Endothelial cell of umbilical vein (primary cell): ENCODE data around the gene QRFP. TPM values are rescaled to one million over a fixed set of nuclear protein-coding genes. Genes with fewer than 3 reads are reported as not detected.
A peak's percentile ranks its signal among the peaks of the same experiment; 100 is the strongest.

ENCODE experiments used
- BruUV-seq: library from RNA; stranded (reverse); fragments of 400-500 nt; replicated peaks from 2 replicates; lab custom pipeline; 2021; lab: Mats Ljungman, UMichigan
- CTCF ChIA-PET: fragments of 300-600, 350-600 bp; sonication (Branson Sonifier 250); formaldehyde crosslinking; loops from one replicate; lab custom pipeline; 2021; ENCODE audit warnings: antibody characterized with exemption, inconsistent platforms; lab: Charles Lee
- POLR2A ChIA-PET: fragments of 300-600, 350-600 bp; sonication (Branson Sonifier 250); formaldehyde crosslinking; loops from one replicate; lab custom pipeline; 2021; ENCODE audit warnings: antibody characterized with exemption, inconsistent platforms; lab: Charles Lee
- DNase-seq: peaks from one replicate; pipeline ENCODE4 v3.0.0-alpha.2; 2011; ENCODE audit warnings: low read depth, low spot score
- FAIRE-seq: peaks from 2 replicates; lab custom pipeline; 2011; peaks lifted over from hg19 to GRCh38; lab: Jason Lieb, UNC
- H2AFZ ChIP-seq: 2 replicates; pipeline ENCODE4 v1.6.0; 2012; ENCODE audit warnings: low read depth, low read length, control low read depth, inconsistent platforms
- H3K27ac ChIP-seq: 2 replicates; pipeline ENCODE4 v1.5.1; 2011; ENCODE audit warnings: low read depth, mild to moderate bottlenecking, control low read depth, low read length, moderate library complexity; ENCODE audit not compliant: insufficient read depth
- H3K27me3 ChIP-seq, 2 experiments: 2 replicates each; pipeline versions ENCODE4 v1.6.0 to v1.6.1; 2011; ENCODE audit warnings: low read length in 2 of 2, mixed read lengths in 1 of 2; ENCODE audit not compliant: control insufficient read depth in 2 of 2, insufficient read depth in 2 of 2
- H3K36me3 ChIP-seq, 2 experiments: 2 replicates in 1 of 2; 3 replicates in 1 of 2; pipeline ENCODE4 v1.5.1; 2011; ENCODE audit warnings: low read length in 2 of 2, mild to moderate bottlenecking in 1 of 2, moderate library complexity in 1 of 2; ENCODE audit not compliant: control insufficient read depth in 2 of 2, insufficient read depth in 2 of 2; ENCODE audit errors: extremely low read depth in 1 of 2
- H3K4me1 ChIP-seq: 3 replicates; pipeline ENCODE4 v1.5.1; 2011; ENCODE audit warnings: mild to moderate bottlenecking, low read length; ENCODE audit not compliant: control insufficient read depth, insufficient read depth; ENCODE audit errors: extremely low read depth
- H3K4me2 ChIP-seq: 2 replicates; pipeline ENCODE4 v1.6.1; 2011; ENCODE audit warnings: low read length, control low read depth, mixed read lengths; ENCODE audit not compliant: insufficient read depth
- H3K4me3 ChIP-seq, 3 experiments: fragments of 200-600 bp in 1 of 3; sonication (generic), shearing (Covaris generic) in 1 of 3; replicated peaks in 1 of 3; 2 replicates each; pipeline ENCODE4 v1.5.1; 2011 to 2016; ENCODE audit warnings: control low read depth in 3 of 3, low read length in 3 of 3, mild to moderate bottlenecking in 2 of 3, inconsistent platforms in 1 of 3, low read depth in 1 of 3, moderate library complexity in 1 of 3; ENCODE audit not compliant: insufficient read depth in 1 of 3
- H3K79me2 ChIP-seq: 2 replicates; pipeline ENCODE4 v1.6.0; 2012; ENCODE audit warnings: low read length, inconsistent platforms; ENCODE audit not compliant: control insufficient read depth, insufficient read depth
- H3K9ac ChIP-seq: replicated peaks from 2 replicates; pipeline ENCODE3; 2011; ENCODE audit warnings: low read length, control low read depth; ENCODE audit not compliant: insufficient read depth; ENCODE audit errors: extremely low read depth
- H3K9me1 ChIP-seq: replicated peaks from 3 replicates; pipeline ENCODE4 v1.6.0; 2011; ENCODE audit warnings: mild to moderate bottlenecking, low read length; ENCODE audit not compliant: control insufficient read depth, insufficient read depth; ENCODE audit errors: extremely low read depth
- H3K9me3 ChIP-seq: replicated peaks from 2 replicates; pipeline ENCODE4 v1.5.1; 2012; ENCODE audit warnings: low read length, inconsistent platforms; ENCODE audit not compliant: control insufficient read depth, insufficient read depth
- H4K20me1 ChIP-seq: replicated peaks from 2 replicates; pipeline ENCODE3; 2011; ENCODE audit warnings: mild to moderate bottlenecking, low read length; ENCODE audit not compliant: control insufficient read depth, insufficient read depth; ENCODE audit errors: extremely low read depth
- EZH2 ChIP-seq: IDR thresholded peaks from 2 replicates; pipeline ENCODE4 v1.6.1; 2012; ENCODE audit warnings: borderline replicate concordance, low read depth, mild to moderate bottlenecking, moderate library complexity, low read length, inconsistent platforms; ENCODE audit not compliant: severe bottlenecking
- FOS ChIP-seq: IDR thresholded peaks from 2 replicates; pipeline ENCODE4 v1.6.1; 2011; ENCODE audit warnings: mild to moderate bottlenecking, low read length, moderate library complexity, borderline replicate concordance; ENCODE audit not compliant: insufficient read depth
- MYC ChIP-seq: IDR thresholded peaks from one replicate; pipeline ENCODE4 v1.6.1; 2011; ENCODE audit warnings: mild to moderate bottlenecking, low read depth, low read length
- POLR2A ChIP-seq: IDR thresholded peaks from 2 replicates; pipeline ENCODE4 v1.6.1; 2012; ENCODE audit warnings: low read depth, mild to moderate bottlenecking, control low read depth, low read length
- dilution Hi-C: fragments of 300-500 bp; cut with MboI; formaldehyde crosslinking; loops from one replicate; pipeline ENCODE4 v1.15.0; 2019; ENCODE audit warnings: low sequenced_read_pairs; ENCODE audit not compliant: extremely low pct_ligation_motif_present
- intact Hi-C: fragments of 100-400 bp; cut with micrococcal nuclease; formaldehyde crosslinking; loops from one replicate; pipeline ENCODE4 v1.10.0; 2022
- polyA plus RNA-seq, 4 experiments: library from polyadenylated mRNA; depleted of rRNA in 3 of 4; stranded (reverse) in 3 of 4; unstranded in 1 of 4; fragments of >200 nt; gene quantifications; 2 replicates each; pipeline versions ENCODE4 v1.2.1 to v1.2.3, GENCODE V29; 2011 to 2012; ENCODE audit warnings: missing spikeins in 1 of 4
- total RNA-seq: library from RNA; stranded (reverse); gene quantifications from 2 replicates; pipeline ENCODE4 v1.2.3, GENCODE V29; 2021
- TF ChIP-seq, protein P1 (sequence below), 2 donors: IDR thresholded peaks; 1 replicate in 1 of 2; 2 replicates in 1 of 2; pipeline ENCODE4 v1.5.1; 2011; ENCODE audit warnings: low read length in 2 of 2, mild to moderate bottlenecking in 2 of 2, moderate library complexity in 2 of 2, control low read depth in 1 of 2, inconsistent platforms in 1 of 2, low read depth in 1 of 2; ENCODE audit not compliant: insufficient read depth in 1 of 2; ENCODE audit errors: extremely low read depth in 1 of 2

Gene QRFP
- total and polyA plus RNA-seq, 2 donors (not counting 3 experiments of a cell fraction or from before 2014, with no cell fraction given) = not detected

DNA sequence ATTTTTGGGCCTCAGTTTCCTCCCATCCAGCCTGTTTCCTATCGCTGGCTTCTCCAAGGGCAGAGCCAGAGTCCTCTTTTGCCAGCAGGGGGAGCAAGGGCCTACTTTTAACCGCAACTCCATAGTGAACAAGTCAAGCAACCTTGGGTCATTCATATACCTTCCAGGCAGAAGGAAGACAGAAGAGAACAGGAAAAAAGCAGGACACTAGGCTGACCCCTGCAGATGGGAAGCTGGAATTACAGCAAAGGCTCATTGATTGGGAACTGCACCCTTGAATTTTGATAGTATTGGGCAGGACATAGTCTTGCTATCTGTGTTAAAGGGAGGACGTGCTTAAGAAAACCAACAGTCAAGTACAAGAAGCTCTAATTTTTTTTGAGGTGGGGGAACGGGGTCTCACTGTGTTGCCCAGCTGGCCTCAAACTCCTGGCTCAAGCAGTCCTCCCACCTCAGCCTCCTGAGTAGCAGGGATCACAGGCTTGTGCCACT, 30.1 kb downstream of the QRFP start:
- no peak overlapping the region for H3K27ac ChIP-seq
- H3K9me1 ChIP-seq = no peaks in the 10 kb centered on the region
- ChIA-PET CTCF (interaction anchor here (0.5 to 11.0 kb wide), 40 partner anchors 10 to 1353 kb away, joined by 3 to 327 read pairs (median 4); partner anchors contain the start of gene EXOSC2), POLR2A (interaction anchor here (0.6 kb wide), 1 partner anchor 26 kb away, joined by 4 read pairs; no protein-coding TSS in a partner anchor)
- H3K79me2 ChIP-seq = peaks cover 80% of the 10 kb centered on the region
- H3K4me1 ChIP-seq = peaks cover 6% of the 10 kb centered on the region
- no peak for TF ChIP-seq POLR2A
- TF ChIP-seq MYC = no peak
- TF ChIP-seq FOS = no peak
- TF ChIP-seq, protein P1, sequence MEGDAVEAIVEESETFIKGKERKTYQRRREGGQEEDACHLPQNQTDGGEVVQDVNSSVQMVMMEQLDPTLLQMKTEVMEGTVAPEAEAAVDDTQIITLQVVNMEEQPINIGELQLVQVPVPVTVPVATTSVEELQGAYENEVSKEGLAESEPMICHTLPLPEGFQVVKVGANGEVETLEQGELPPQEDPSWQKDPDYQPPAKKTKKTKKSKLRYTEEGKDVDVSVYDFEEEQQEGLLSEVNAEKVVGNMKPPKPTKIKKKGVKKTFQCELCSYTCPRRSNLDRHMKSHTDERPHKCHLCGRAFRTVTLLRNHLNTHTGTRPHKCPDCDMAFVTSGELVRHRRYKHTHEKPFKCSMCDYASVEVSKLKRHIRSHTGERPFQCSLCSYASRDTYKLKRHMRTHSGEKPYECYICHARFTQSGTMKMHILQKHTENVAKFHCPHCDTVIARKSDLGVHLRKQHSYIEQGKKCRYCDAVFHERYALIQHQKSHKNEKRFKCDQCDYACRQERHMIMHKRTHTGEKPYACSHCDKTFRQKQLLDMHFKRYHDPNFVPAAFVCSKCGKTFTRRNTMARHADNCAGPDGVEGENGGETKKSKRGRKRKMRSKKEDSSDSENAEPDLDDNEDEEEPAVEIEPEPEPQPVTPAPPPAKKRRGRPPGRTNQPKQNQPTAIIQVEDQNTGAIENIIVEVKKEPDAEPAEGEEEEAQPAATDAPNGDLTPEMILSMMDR (IDR thresholded peaks at IDR 0.05; ENCODE audit: extremely low read depth in 1 of 2, insufficient read depth in 1 of 2, low read depth in 1 of 2, low read length in 2 of 2) = peak; percentile 86 to 97
- TF ChIP-seq EZH2 = no peak
- peaks cover 12 to 24% of the 10 kb centered on the region in 2 experiments for H3K36me3 ChIP-seq
- no peaks in the 10 kb centered on the region for H3K27me3 ChIP-seq
- H2AFZ ChIP-seq = no peak overlapping the region
- H3K9ac ChIP-seq = no peak overlapping the region
- H3K4me3 ChIP-seq = no peak overlapping the region
- no TSS peak for BruUV-seq
- DNase-seq = peak; percentile 84
- H4K20me1 ChIP-seq = no peaks in the 10 kb centered on the region
- H3K9me3 ChIP-seq = no peaks in the 10 kb centered on the region
- peak; percentile 96 for FAIRE-seq
- no peak overlapping the region for H3K4me2 ChIP-seq
- intact Hi-C loops (loop anchor here (1.0 kb wide), 3 partner anchors 132 to 180 kb away; no protein-coding TSS in a partner anchor), dilution Hi-C loops (loop anchor here (25.0 kb wide), 1 partner anchor 179 kb away; the partner anchor contains the start of gene EXOSC2)
